PC-9 (cell line): ENCODE measurements around the gene LRRC4B. TPM values are rescaled to one million over a fixed set of nuclear protein-coding genes. Genes with fewer than 3 reads are reported as not detected.
A peak's percentile ranks its signal among the peaks of the same experiment; 100 is the strongest.

Experiments used
- BruUV-seq: library from RNA; stranded (reverse); fragments of 400-500 nt; replicated peaks from 2 replicates; lab custom pipeline; 2021; lab: Mats Ljungman, UMichigan
- CTCF ChIA-PET: fragments of 300-600 bp; sonication (Branson Sonifier 250); formaldehyde crosslinking; loops from one replicate; lab custom pipeline; 2022; ENCODE audit warnings: antibody characterized with exemption; lab: Charles Lee
- POLR2A ChIA-PET: fragments of 300-600 bp; sonication (Branson Sonifier 250); formaldehyde crosslinking; loops from one replicate; lab custom pipeline; 2022; ENCODE audit warnings: antibody characterized with exemption; ENCODE audit not compliant: unreplicated experiment; lab: Charles Lee
- DNase-seq, 2 experiments: peaks; one replicate each; pipeline versions ENCODE4 v3.0.0 to v3.0.0-alpha.2; 2015 to 2022; ENCODE audit warnings: mixed read lengths in 1 of 2
- H2AFZ ChIP-seq: fragments of 200-600 bp; sonication (generic); 2 replicates; pipeline ENCODE4 v1.8.1; 2017; ENCODE audit warnings: antibody characterized with exemption
- H3F3A ChIP-seq: fragments of 200-600 bp; sonication (generic); 2 replicates; pipeline ENCODE4 v1.8.1; 2017; ENCODE audit warnings: antibody characterized with exemption, mild to moderate bottlenecking, low read depth; ENCODE audit not compliant: insufficient read depth
- H3K27ac ChIP-seq: fragments of 200-600 bp; sonication (generic); 2 replicates; pipeline ENCODE4 v1.6.1; 2016; ENCODE audit warnings: mixed run types
- H3K27me3 ChIP-seq: fragments of 200-600 bp; sonication (generic); 2 replicates; pipeline ENCODE4 v1.6.1; 2016; ENCODE audit warnings: low read depth, mixed run types; ENCODE audit not compliant: insufficient read depth
- H3K36me3 ChIP-seq: fragments of 200-600 bp; sonication (generic); 2 replicates; pipeline ENCODE4 v1.6.1; 2016; ENCODE audit warnings: low read depth, mixed run types
- H3K4me1 ChIP-seq: fragments of 200-600 bp; sonication (generic); replicated peaks from 2 replicates; pipeline ENCODE4 v1.6.1; 2016; ENCODE audit warnings: mixed run types; ENCODE audit not compliant: insufficient read depth
- H3K4me2 ChIP-seq: fragments of 200-600 bp; sonication (generic); 2 replicates; pipeline ENCODE4 v1.6.1; 2017; ENCODE audit warnings: mixed run types
- H3K4me3 ChIP-seq: fragments of 200-600 bp; sonication (generic); 2 replicates; pipeline ENCODE4 v1.6.1; 2016; ENCODE audit warnings: mixed run types
- H3K79me2 ChIP-seq: fragments of 200-600 bp; sonication (generic); 2 replicates; pipeline ENCODE4 v1.6.1; 2017; ENCODE audit warnings: low read depth, mixed run types
- H3K9me2 ChIP-seq: fragments of 200-600 bp; sonication (generic); 2 replicates; pipeline ENCODE4 v1.8.1; 2017; ENCODE audit warnings: mild to moderate bottlenecking; ENCODE audit not compliant: insufficient read depth
- H3K9me3 ChIP-seq: fragments of 200-600 bp; sonication (generic); 2 replicates; pipeline ENCODE4 v1.8.1; 2016; ENCODE audit warnings: low read depth; ENCODE audit not compliant: insufficient read depth
- H4K20me1 ChIP-seq: fragments of 200-600 bp; sonication (generic); 2 replicates; pipeline ENCODE4 v1.8.1; 2017; ENCODE audit not compliant: insufficient read depth
- CTCF ChIP-seq: fragments of 200-600 bp; sonication (generic); conservative IDR thresholded peaks from 2 replicates; pipeline ENCODE4 v1.6.1; 2017; ENCODE audit warnings: mixed run types, antibody characterized with exemption, mild to moderate bottlenecking, moderate library complexity
- EZH2 ChIP-seq: fragments of 200-600 bp; sonication (generic); IDR thresholded peaks from 2 replicates; pipeline ENCODE4 v1.8.0; 2017; ENCODE audit warnings: antibody characterized with exemption, low read depth
- intact Hi-C: fragments of 100-400 bp; cut with micrococcal nuclease; formaldehyde crosslinking; loops from one replicate; pipeline ENCODE4 v1.10.0; 2022; ENCODE audit not compliant: unreplicated experiment
- total RNA-seq: library from RNA; stranded (reverse); gene quantifications from 2 replicates; pipeline ENCODE4 v1.2.3, GENCODE V29; 2021

Gene LRRC4B
- total RNA-seq, 1 experiment from 2014 or later, result not detected

GRCh38 chr19:50512999-50513745, 55.1 kb downstream of the LRRC4B start:
- H3K9me2 ChIP-seq, result no peaks in the 10 kb centered on the region
- no peak overlapping the region for H2AFZ ChIP-seq
- no peaks in the 10 kb centered on the region for H4K20me1 ChIP-seq
- no peak for DNase-seq
- TF ChIP-seq CTCF (no peak), EZH2 (no peak)
- no peak overlapping the region for H3K27ac ChIP-seq
- no TSS peak for BruUV-seq
- H3K4me2 ChIP-seq, result no peak overlapping the region
- no peaks in the 10 kb centered on the region for H3K36me3 ChIP-seq
- ChIA-PET CTCF (no interaction called here), POLR2A (no interaction called here)
- H3K27me3 ChIP-seq, result no peaks in the 10 kb centered on the region
- no peaks in the 10 kb centered on the region for H3K9me3 ChIP-seq
- no peaks in the 10 kb centered on the region; the same call in 1 of the 2 replicates for H3F3A ChIP-seq
- H3K79me2 ChIP-seq, result no peaks in the 10 kb centered on the region
- H3K4me1 ChIP-seq, result peaks cover 6% of the 10 kb centered on the region
- H3K4me3 ChIP-seq, result no peak overlapping the region
- intact Hi-C loops, result no loop called here

GRCh38 chr19:50512112-50512998, 55.9 kb downstream of the LRRC4B start:
- H3K9me2 ChIP-seq, result no peaks in the 10 kb centered on the region
- TF ChIP-seq CTCF (no peak), EZH2 (no peak)
- H3K4me3 ChIP-seq, result peak overlapping the region; percentile 65
- DNase-seq, result no peak
- H3K4me2 ChIP-seq, result peak overlapping the region; percentile 75
- H3K27ac ChIP-seq, result 0 out of 2 replicates have a peak overlapping the region, but pooled peaks have one; percentile 40
- H3F3A ChIP-seq, result no peaks in the 10 kb centered on the region; the same call in 1 of the 2 replicates
- H3K9me3 ChIP-seq, result no peaks in the 10 kb centered on the region
- H3K79me2 ChIP-seq, result no peaks in the 10 kb centered on the region
- H3K4me1 ChIP-seq, result peaks cover 6% of the 10 kb centered on the region
- no peaks in the 10 kb centered on the region for H4K20me1 ChIP-seq
- CTCF ChIA-PET, result no interaction called here
- H2AFZ ChIP-seq, result peak overlapping the region; percentile 85; the same call in 1 of the 2 replicates
- H3K36me3 ChIP-seq, result no peaks in the 10 kb centered on the region
- no peaks in the 10 kb centered on the region for H3K27me3 ChIP-seq
- BruUV-seq, result TSS peak; percentile 58
- intact Hi-C loops, result no loop called here
- POLR2A ChIA-PET, result no interaction called here

- no peaks in the 10 kb centered on the region; the same call in 1 of the 2 replicates for H3F3A ChIP-seq
- H3K27me3 ChIP-seq, result no peaks in the 10 kb centered on the region
- no peaks in the 10 kb centered on the region for H4K20me1 ChIP-seq
- H3K4me1 ChIP-seq, result peaks cover 6% of the 10 kb centered on the region
- H3K27ac ChIP-seq, result peak within 1 kb of the TSS; percentile 40; the same call in 1 of the 2 replicates
- no peaks in the 10 kb centered on the region for H3K9me3 ChIP-seq
- peak within 1 kb of the TSS; percentile 85 for H2AFZ ChIP-seq
- H3K79me2 ChIP-seq, result no peaks in the 10 kb centered on the region
- no peaks in the 10 kb centered on the region for H3K36me3 ChIP-seq
- CTCF ChIA-PET, result interaction anchor here (0.6 kb wide), 2 partner anchors 45 to 266 kb away, joined by 3 to 8 read pairs; no protein-coding TSS in a partner anchor
- TF ChIP-seq CTCF (no peak), EZH2 (no peak)
- H3K9me2 ChIP-seq, result no peaks in the 10 kb centered on the region
- intact Hi-C loops, result loop anchor here (1.0 to 2.0 kb wide), 3 partner anchors 35 to 143 kb away; partner anchors contain the start of genes EMC10, GARIN5A and NR1H2
- peak; percentile 97 to 99 for DNase-seq
- BruUV-seq, result no TSS peak
- H3K4me3 ChIP-seq, result peak within 1 kb of the TSS; percentile 65
- POLR2A ChIA-PET, result interaction anchor here (0.5 to 0.7 kb wide), 7 partner anchors 141 to 1895 kb away, joined by 3 to 13 read pairs (median 5); partner anchors contain the start of gene PIH1D1
- peak within 1 kb of the TSS; percentile 75 for H3K4me2 ChIP-seq
These were observed 57.0 kb downstream of the LRRC4B start, which contains the start of gene JOSD2 for GRCh38 chr19:50511069-50511822. Gene JOSD2 (minus strand): TSS chr19:50511191. CDS start chr19:50510431, 760 bp downstream.
